Activated T-helper 2 cell treated with anti-CD3 and anti-CD28 coated beads, Interferon-gamma antibody, Interleukin-2, Interleukin-4, amounts not matched to agents 10 μg/mL and 5 μg/mL and 100 μg/mL, durations not matched to agents 14 hours and 24 hours and 36 hours (primary cell): ENCODE results near the gene RIMS3. TPM values are rescaled to one million over a fixed set of nuclear protein-coding genes. Genes with fewer than 3 reads are reported as not detected.
"Not testable (repeated sequence)": the region's sequence is repeated elsewhere in the genome, so short reads cannot be mapped to it uniquely, and the experiment has no call there.

Experiments
- DNase-seq: peaks from one replicate; pipeline ENCODE4 v3.0.0; 2021; ENCODE audit warnings: low spot score
- H3K27ac Mint-ChIP-seq: one replicate; pipeline ENCODE4 v1.8.0; 2021; ENCODE audit warnings: mixed read lengths
- H3K27me3 Mint-ChIP-seq: one replicate; pipeline ENCODE4 v1.8.0; 2021; ENCODE audit warnings: low read depth, mixed read lengths
- H3K36me3 Mint-ChIP-seq: one replicate; pipeline ENCODE4 v1.8.0; 2021; ENCODE audit warnings: low read depth, mixed read lengths
- H3K4me1 Mint-ChIP-seq: one replicate; pipeline ENCODE4 v1.8.0; 2021; ENCODE audit warnings: low read depth, mixed read lengths
- H3K4me3 Mint-ChIP-seq: one replicate; pipeline ENCODE4 v1.8.0; 2021; ENCODE audit warnings: low read depth, mild to moderate bottlenecking, moderate library complexity, mixed read lengths
- H3K9me3 Mint-ChIP-seq: one replicate; pipeline ENCODE4 v1.8.0; 2021; ENCODE audit warnings: mixed read lengths
- intact Hi-C: fragments of 100-400 bp; cut with micrococcal nuclease; formaldehyde crosslinking; loops from one replicate; pipeline ENCODE4 v1.15.1; 2023
- total RNA-seq: library from RNA; stranded (reverse); gene quantifications from 2 replicates; pipeline ENCODE4 v1.2.3, GENCODE V29; 2022

RIMS3 gene
- total RNA-seq, 1 donor from 2014 or later = 2.5 TPM

DNA sequence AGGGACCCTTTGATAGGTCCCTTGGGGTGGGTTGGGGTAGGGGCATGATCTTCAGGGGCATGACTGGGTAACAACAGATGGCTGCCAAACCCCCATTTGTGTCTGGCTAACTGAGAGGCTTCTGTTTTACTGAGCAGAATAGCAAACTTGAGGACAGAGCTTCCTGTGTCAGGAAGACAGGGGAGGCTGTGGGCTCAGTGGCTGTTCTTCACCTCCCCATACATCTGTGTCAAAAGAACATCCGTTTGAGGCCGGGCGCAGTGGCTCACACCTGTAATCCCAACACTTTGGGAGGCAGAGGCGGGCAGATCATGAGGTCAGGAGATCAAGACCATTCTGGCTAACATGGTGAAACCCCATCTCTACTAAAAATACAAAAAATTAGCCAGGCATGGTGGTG is 35.9 kb downstream of the RIMS3 start:
- intact Hi-C loops = loop anchor here (2.0 kb wide), 1 partner anchor 39 kb away; no protein-coding TSS in a partner anchor

DNA sequence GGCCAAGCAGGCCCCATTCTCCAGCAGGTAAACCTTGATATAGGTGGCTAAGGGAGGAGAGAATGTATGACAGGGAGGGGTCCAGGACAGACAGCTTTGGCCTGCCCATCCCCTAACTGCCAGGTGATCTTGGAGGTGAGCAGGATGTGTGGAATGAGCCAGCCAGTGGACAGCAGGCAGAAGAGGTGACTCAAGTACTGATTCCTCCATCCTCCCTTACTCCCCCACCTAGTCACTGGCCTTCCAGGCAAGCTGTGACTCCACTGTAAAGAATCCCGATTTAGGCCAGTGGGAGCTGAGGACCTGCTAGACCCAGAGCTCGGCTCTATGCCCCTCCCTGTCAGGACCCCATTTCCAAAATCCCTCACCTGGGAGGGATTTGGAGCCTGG is 36.6 kb downstream of the RIMS3 start:
- no peaks in the 10 kb centered on the region for H3K36me3 Mint-ChIP-seq
- intact Hi-C loops = loop anchor here (2.0 kb wide), 1 partner anchor 40 kb away; no protein-coding TSS in a partner anchor
- no peaks in the 10 kb centered on the region for H3K27me3 Mint-ChIP-seq
- no peak overlapping the region for H3K27ac Mint-ChIP-seq
- H3K4me1 Mint-ChIP-seq = peaks cover 11% of the 10 kb centered on the region
- DNase-seq = no peak
- no peak overlapping the region for H3K4me3 Mint-ChIP-seq
- no peaks in the 10 kb centered on the region for H3K9me3 Mint-ChIP-seq

More for the DNA sequence above, 35.9 kb downstream of the RIMS3 start:
- not testable (repeated sequence) for H3K27me3 Mint-ChIP-seq, H3K9me3 Mint-ChIP-seq, H3K36me3 Mint-ChIP-seq, H3K4me3 Mint-ChIP-seq, DNase-seq, H3K27ac Mint-ChIP-seq
- H3K4me1 Mint-ChIP-seq = peaks cover 11% of the 10 kb centered on the region

GRCh38 chr1:40627987-40628902 is 37.2 kb downstream of the RIMS3 start:
- no peak overlapping the region for H3K27ac Mint-ChIP-seq
- no peak overlapping the region for H3K4me3 Mint-ChIP-seq
- no peaks in the 10 kb centered on the region for H3K9me3 Mint-ChIP-seq
- no peaks in the 10 kb centered on the region for H3K27me3 Mint-ChIP-seq
- H3K4me1 Mint-ChIP-seq = peaks cover 11% of the 10 kb centered on the region
- no peak for DNase-seq
- no peaks in the 10 kb centered on the region for H3K36me3 Mint-ChIP-seq
- intact Hi-C loops = loop anchor here (2.0 kb wide), 1 partner anchor 41 kb away; no protein-coding TSS in a partner anchor

DNA sequence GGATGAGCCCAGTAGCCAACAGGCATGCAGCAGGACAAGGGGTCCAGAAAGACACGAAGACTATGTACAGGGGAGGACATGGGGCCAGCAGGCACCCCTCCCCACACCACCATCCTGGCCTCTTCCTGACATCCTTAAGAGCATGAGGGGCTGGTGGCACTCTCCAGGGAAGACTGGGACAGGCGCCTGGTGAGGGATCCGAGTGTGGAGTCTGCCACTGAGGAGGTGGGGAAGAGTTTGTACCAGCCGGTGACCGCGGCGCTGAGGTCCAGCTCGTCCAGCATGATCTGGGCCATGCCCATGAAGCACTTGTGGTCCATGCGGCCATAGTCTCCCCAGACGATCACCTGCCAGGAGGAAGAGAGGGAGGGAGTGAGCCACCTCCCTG is 39.1 kb downstream of the RIMS3 start:
- Mint-ChIP-seq H3K4me1 (peaks cover 11% of the 10 kb centered on the region), H3K4me3 (no peak overlapping the region), H3K9me3 (no peaks in the 10 kb centered on the region), H3K36me3 (no peaks in the 10 kb centered on the region), H3K27me3 (peaks cover 3% of the 10 kb centered on the region), H3K27ac (no peak overlapping the region)
- DNase-seq = no peak
- intact Hi-C loops = no loop called here

- intact Hi-C loops = no loop called here
- no peak for DNase-seq
- Mint-ChIP-seq H3K4me3 (no peak overlapping the region), H3K9me3 (no peaks in the 10 kb centered on the region), H3K4me1 (peaks cover 11% of the 10 kb centered on the region), H3K27ac (no peak overlapping the region), H3K27me3 (peaks cover 3% of the 10 kb centered on the region), H3K36me3 (no peaks in the 10 kb centered on the region)
These were observed 39.8 kb downstream of the RIMS3 start for GRCh38 chr1:40625476-40626382.

DNA sequence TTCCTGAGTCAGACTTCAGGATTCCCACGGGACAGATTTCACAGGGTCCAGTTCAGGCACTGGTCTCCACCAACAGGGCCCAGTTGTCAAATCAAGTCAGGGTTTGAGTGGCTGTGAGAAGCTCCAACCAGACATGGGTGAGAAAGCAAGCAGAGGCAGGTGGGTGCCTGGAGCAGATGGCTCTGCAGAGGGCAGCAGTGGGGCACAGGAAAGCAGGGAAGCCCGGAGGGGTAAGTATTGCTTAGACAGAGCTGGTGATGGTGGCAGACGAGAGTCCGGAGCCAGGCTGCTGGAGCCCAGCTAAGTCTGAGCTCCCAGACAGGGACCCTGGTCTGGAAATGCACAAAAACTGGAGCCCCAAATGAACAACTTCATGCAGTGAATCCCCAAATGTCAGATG is 40.4 kb downstream of the RIMS3 start:
- Mint-ChIP-seq H3K27me3 (peaks cover 4% of the 10 kb centered on the region), H3K9me3 (no peaks in the 10 kb centered on the region), H3K36me3 (no peaks in the 10 kb centered on the region), H3K4me3 (no peak overlapping the region), H3K4me1 (peaks cover 11% of the 10 kb centered on the region), H3K27ac (no peak overlapping the region)
- intact Hi-C loops = no loop called here
- no peak for DNase-seq

DNA sequence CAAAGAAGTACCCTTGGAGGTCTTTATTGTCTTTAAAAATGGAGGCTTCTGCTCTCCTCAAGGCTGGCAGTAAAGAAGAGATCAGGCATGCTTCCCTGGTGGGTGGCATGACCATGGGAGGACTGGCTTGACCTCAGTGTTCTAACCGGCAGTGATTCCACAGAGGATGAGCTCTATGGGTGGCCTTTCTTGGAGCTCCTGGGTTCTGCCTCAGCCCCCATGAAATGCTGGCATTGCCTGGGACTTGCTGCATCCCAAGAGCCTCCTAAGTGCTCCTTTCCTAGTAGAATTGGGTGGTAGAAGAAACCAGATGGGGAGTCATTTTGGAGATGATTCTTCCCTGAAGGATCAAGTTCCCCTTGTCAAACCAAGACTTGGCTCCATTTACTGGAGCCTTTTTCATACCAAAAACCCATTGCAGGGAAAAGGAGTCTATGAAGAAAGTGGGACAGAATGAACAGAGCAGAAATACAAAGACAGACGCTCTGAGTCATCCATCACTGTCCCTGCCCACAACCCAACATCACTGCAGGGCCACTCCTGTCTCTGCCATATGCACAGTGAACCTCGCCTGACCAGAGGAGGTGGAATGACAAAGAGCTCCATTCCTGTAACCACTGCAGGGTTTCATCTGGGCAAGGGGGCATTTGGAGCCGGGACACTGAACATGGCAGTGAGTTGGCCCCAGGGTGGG is 42.4 kb downstream of the RIMS3 start:
- H3K4me3 Mint-ChIP-seq = no peak overlapping the region
- intact Hi-C loops = no loop called here
- H3K27me3 Mint-ChIP-seq = peaks cover 4% of the 10 kb centered on the region
- peaks cover 1% of the 10 kb centered on the region for H3K4me1 Mint-ChIP-seq
- no peaks in the 10 kb centered on the region for H3K36me3 Mint-ChIP-seq
- no peaks in the 10 kb centered on the region for H3K9me3 Mint-ChIP-seq
- DNase-seq = no peak
- H3K27ac Mint-ChIP-seq = no peak overlapping the region

- Mint-ChIP-seq H3K9me3 (no peaks in the 10 kb centered on the region), H3K4me3 (no peak overlapping the region), H3K27ac (no peak overlapping the region), H3K27me3 (peaks cover 8% of the 10 kb centered on the region), H3K36me3 (no peaks in the 10 kb centered on the region), H3K4me1 (no peaks in the 10 kb centered on the region)
- intact Hi-C loops = no loop called here
- no peak for DNase-seq
These were observed 43.5 kb downstream of the RIMS3 start for GRCh38 chr1:40621821-40622450.

- H3K27me3 Mint-ChIP-seq = peaks cover 10% of the 10 kb centered on the region
- H3K4me1 Mint-ChIP-seq = no peaks in the 10 kb centered on the region
- H3K4me3 Mint-ChIP-seq = no peak overlapping the region
- intact Hi-C loops = no loop called here
- DNase-seq = no peak
- H3K27ac Mint-ChIP-seq = no peak overlapping the region
- no peaks in the 10 kb centered on the region for H3K36me3 Mint-ChIP-seq
- H3K9me3 Mint-ChIP-seq = no peaks in the 10 kb centered on the region
These were observed 44.8 kb downstream of the RIMS3 start for GRCh38 chr1:40620586-40621210.

- Mint-ChIP-seq H3K27me3 (peaks cover 10% of the 10 kb centered on the region), H3K4me3 (no peak overlapping the region), H3K36me3 (no peaks in the 10 kb centered on the region), H3K27ac (no peak overlapping the region), H3K4me1 (no peaks in the 10 kb centered on the region), H3K9me3 (no peaks in the 10 kb centered on the region)
- intact Hi-C loops = no loop called here
- DNase-seq = no peak
These were observed 45.3 kb downstream of the RIMS3 start for GRCh38 chr1:40620150-40620549.

DNA sequence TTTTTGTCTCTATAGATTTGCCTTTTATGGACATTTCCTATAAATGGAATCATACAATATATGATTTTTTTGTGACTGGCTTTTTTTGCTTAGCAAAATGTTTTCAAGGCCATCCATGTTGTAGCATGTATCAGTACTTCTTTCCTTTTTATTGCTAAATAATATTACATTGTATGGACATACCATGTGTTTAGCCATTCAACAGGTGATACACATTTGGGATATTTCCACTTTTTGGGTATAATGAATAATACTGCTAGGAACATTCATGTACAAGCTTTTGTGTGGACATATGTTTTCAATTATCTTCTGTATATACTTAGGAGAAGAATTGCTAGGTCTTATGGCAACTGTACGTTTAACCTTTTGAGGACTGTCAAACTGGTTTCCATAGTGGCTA is 47.4 kb downstream of the RIMS3 start:
- no peak for DNase-seq
- intact Hi-C loops = loop anchor here (10.0 kb wide), 2 partner anchors 147 to 337 kb away; no protein-coding TSS in a partner anchor
- H3K36me3 Mint-ChIP-seq = no peaks in the 10 kb centered on the region

More for the DNA sequence above, 47.4 kb downstream of the RIMS3 start:
- H3K4me1 Mint-ChIP-seq = no peaks in the 10 kb centered on the region
- H3K27ac Mint-ChIP-seq = no peak overlapping the region
- no peak overlapping the region for H3K4me3 Mint-ChIP-seq
- peaks cover 10% of the 10 kb centered on the region for H3K27me3 Mint-ChIP-seq
- no peaks in the 10 kb centered on the region for H3K9me3 Mint-ChIP-seq
